Effector memory CD4-positive, alpha-beta T cell (primary cell): ENCODE data around the gene TAF12.
"Not testable (repeated sequence)": the region's sequence is repeated elsewhere in the genome, so short reads cannot be mapped to it uniquely, and the experiment has no call there.

Experiments used
- DNase-seq, 3 donors: peaks; one replicate each; pipeline ENCODE4 v3.0.0-alpha.2; 2020
- H3K27ac ChIP-seq: 2 replicates; pipeline ENCODE4 v1.7.0; 2013; ENCODE audit warnings: mild to moderate bottlenecking, low read length, moderate library complexity; ENCODE audit not compliant: insufficient read depth, poor library complexity, severe bottlenecking
- H3K27me3 ChIP-seq: replicated peaks from 2 replicates; pipeline ENCODE4 v1.7.0; 2013; ENCODE audit warnings: mild to moderate bottlenecking, low read length; ENCODE audit not compliant: insufficient read depth, control insufficient read depth, poor library complexity, severe bottlenecking
- H3K36me3 ChIP-seq: 2 replicates; pipeline ENCODE4 v1.7.0; 2013; ENCODE audit warnings: mild to moderate bottlenecking, low read length, moderate library complexity; ENCODE audit not compliant: control insufficient read depth, insufficient read depth
- H3K4me1 ChIP-seq: 2 replicates; pipeline ENCODE4 v1.7.0; 2013; ENCODE audit warnings: low read length, mild to moderate bottlenecking; ENCODE audit not compliant: control insufficient read depth, insufficient read depth, poor library complexity, severe bottlenecking
- H3K4me3 ChIP-seq: 2 replicates; pipeline ENCODE4 v1.7.0; 2013; ENCODE audit warnings: low read length, low read depth, mild to moderate bottlenecking; ENCODE audit not compliant: insufficient read depth, poor library complexity, severe bottlenecking
- H3K9me3 ChIP-seq: 2 replicates; pipeline ENCODE4 v1.7.0; 2013; ENCODE audit warnings: mild to moderate bottlenecking, low read length, moderate library complexity; ENCODE audit not compliant: control insufficient read depth

Gene TAF12

DNA sequence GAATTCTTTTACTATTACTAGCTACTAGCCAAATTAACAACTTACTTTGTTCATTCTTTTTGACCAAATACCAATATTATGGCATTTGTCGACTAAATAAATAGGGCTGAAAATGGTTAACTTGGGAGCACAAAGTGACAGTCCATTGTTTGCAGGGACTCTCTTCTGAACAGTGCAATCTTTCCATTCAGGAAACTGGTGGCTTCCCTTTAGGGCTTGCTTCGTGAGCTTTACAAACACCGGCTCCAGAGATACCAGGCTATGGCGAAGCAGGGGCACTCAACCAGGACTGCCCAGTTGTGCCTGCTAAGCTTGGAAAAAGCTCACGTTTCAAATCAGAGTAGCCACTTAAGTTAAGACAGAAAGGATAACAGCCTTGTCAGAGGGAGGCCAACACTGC is 38.5 kb downstream of the TAF12 start:
- H3K36me3 ChIP-seq = peaks cover 32% of the 10 kb centered on the region
- H3K27me3 ChIP-seq = no peaks in the 10 kb centered on the region
- no peaks in the 10 kb centered on the region for H3K4me1 ChIP-seq
- DNase-seq = no peak
- H3K27ac ChIP-seq = no peak overlapping the region
- H3K9me3 ChIP-seq = no peaks in the 10 kb centered on the region
- no peak overlapping the region for H3K4me3 ChIP-seq

DNA sequence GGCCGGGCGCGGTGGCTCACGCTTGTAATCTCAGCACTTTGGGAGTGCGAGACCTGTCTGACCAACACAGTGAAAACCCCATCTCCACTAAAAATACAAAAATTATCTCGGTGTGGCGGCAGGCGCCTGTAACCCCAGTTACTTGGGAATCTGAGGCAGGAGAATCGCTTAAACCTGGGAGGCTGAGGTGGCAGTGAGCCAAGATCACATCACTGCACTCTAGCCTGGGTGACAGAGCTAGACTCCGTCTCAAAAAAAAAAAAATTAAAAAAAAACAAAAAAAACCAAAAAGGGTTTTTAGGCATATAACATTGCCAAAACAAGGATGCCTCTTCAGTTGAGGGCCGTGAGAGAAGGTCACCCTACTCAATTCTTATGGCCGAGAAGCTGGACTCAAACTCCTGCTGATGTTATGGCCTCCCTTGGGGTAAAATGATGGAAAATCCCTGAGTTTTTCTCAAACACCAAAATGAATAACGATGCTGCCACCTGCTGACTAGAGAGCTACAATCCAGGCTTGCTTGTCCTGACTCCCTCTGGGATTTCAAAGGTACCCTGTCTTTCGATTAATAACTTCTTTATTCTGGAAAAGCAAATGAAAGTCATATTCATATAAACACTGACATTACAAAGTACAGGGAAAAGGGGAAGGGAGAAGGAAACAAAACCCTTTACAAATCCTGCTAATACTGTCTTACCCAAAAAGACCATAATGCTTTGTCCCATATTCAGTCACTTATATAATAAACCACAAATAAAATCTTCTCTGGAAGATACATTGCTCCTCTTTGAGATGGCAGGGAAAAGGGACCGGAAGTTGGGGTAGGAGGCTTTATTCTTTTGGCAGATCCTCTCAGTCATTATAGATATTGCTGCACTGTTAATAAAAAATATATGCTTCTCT is 40.1 kb downstream of the TAF12 start:
- no peak for DNase-seq
- H3K9me3 ChIP-seq = no peaks in the 10 kb centered on the region
- H3K4me3 ChIP-seq = no peak overlapping the region
- H3K4me1 ChIP-seq = no peaks in the 10 kb centered on the region
- no peaks in the 10 kb centered on the region for H3K27me3 ChIP-seq
- no peak overlapping the region for H3K27ac ChIP-seq
- peaks cover 31% of the 10 kb centered on the region for H3K36me3 ChIP-seq

DNA sequence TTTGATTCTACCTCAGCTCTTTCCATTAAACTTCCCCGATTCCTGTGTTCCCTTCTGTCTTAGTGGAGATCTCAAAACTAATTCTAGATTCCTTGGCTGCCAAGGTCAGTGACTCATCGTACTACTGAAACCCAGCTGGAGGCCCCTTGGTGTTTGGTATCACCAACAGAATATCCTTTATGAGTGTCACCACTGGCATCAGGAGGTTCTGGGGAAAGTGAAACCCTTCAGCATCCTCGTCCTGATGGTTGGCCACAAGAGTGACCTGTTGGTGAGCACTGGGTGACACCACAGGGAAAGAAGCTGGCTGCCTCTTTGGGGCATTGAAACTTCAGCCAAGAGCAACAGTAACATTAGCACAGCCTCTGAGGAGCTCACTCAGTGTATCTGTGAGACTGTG is 41.2 kb downstream of the TAF12 start:
- Histone ChIP-seq H3K27me3 (no peaks in the 10 kb centered on the region), H3K9me3 (no peaks in the 10 kb centered on the region), H3K4me3 (no peak overlapping the region), H3K4me1 (no peaks in the 10 kb centered on the region), H3K36me3 (peaks cover 28% of the 10 kb centered on the region), H3K27ac (no peak overlapping the region)
- DNase-seq = no peak

DNA sequence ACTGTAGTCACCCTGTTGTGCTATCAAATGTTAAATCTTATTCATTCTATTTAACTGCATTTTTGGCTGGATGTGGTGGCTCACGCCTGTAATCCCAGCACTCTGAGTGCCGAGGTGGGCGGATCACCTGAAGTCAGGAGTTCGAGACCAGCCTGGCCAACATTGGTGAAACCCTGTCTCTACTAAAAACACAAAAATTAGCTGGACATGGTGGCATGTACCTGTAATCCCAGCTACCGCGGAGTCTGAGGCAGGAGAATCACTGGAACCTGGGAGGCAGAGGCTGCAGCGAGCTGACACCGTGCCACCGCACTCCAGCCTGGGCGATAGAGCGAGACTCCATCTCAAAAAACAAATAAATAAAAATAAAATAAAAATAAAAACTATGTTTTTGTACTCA is 46.6 kb downstream of the TAF12 start:
- not testable (repeated sequence) for DNase-seq, H3K4me1 ChIP-seq, H3K9me3 ChIP-seq, H3K27ac ChIP-seq, H3K4me3 ChIP-seq, H3K36me3 ChIP-seq, H3K27me3 ChIP-seq

DNA sequence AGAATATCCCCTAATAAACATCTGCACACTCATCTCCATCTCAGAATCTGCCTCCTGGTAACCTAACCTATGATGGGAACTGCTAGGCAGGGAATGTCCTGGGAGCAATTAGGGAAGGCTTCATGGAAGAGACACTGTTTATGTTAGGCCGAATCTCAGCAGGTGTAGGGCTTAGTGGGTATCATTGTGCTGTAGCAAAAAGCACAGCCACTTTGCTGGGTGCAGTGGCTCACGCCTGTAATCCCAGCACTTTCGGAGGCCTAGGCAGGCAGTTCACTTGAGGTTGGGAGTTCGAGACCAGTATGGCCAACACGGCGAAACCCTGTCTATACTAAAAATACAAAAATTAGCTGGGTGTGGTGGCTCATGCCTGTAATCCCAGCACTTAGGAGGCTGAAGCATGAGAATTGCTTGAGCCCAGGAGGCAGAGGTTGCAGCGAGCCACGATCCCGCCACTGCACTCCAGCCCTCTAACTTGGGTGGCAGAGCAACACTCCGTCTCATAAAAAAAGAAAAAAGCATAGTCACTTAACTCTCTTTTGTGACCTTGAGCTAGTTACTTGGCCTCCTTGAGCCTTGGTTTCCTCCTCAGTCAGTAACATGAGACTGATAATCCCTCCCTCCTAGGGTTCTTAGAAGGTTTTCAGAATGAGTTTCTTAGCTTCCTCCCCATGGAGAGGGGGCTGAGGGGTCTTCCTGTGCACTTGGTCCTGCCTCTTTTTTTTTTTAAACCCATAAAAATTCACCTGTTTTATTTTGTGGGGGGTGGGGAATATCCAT is 47.3 kb downstream of the TAF12 start:
- no peaks in the 10 kb centered on the region for H3K36me3 ChIP-seq
- no peak overlapping the region for H3K27ac ChIP-seq

DNA sequence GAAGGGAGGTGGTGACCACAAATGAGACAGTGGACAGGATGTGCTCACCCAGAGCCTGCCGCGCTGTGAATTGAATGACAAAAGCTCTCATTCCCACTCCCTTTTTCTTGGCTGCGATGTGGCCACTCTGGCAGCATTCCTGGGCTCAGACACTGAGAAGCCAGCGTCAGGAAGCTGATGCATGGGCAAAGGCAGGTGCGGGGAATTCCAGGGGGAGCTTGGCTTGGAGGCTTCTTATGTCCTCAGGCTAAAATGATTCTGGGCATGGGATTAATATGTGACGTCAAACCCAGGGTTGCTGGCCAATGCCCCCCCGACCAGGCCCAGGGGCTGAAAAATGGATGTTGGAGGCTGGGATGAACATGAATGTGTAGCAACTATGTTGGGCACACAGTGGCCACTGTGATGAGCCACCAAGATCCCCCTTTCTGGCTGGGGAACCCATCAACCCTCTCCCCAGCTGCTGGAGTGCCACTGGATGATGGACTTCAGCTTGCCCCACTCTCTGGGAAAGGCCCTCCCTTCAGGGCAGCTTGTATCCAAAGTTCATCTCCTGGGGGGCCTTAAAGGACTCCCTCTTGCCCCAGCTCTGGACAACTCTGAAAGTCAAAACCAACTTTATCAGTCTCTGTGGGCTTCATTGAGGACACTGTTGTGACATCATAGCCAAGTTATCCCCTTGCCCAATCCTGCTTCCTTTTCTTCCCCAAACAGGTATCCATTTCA is 48.0 kb downstream of the TAF12 start:
- H3K9me3 ChIP-seq, H3K4me3 ChIP-seq, DNase-seq, H3K4me1 ChIP-seq, H3K36me3 ChIP-seq, H3K27ac ChIP-seq, H3K27me3 ChIP-seq: not testable (repeated sequence)

More for the DNA sequence above, 47.3 kb downstream of the TAF12 start:
- Histone ChIP-seq H3K9me3 (no peaks in the 10 kb centered on the region), H3K4me3 (no peak overlapping the region), H3K4me1 (peaks cover 4% of the 10 kb centered on the region), H3K27me3 (no peaks in the 10 kb centered on the region)
- no peak for DNase-seq

DNA sequence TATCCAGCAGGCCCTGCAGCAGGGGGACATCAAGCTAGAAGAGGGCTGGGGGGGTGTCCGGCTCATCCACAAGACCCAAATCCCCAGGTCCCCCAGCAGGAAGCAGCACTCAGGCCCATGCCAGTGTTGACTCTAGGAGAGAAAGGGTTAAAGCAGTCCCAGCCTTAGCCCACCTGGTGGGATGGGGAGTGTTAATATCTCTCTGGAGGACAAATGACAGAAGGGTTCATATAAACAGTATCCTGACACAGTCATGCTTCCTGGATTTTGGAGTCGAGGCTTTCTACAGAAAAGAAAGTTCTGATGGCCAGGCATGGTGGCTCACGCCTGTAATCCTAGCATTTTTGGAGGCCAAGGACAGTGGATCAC is 48.9 kb downstream of the TAF12 start:
- not testable (repeated sequence) for H3K4me3 ChIP-seq, H3K27ac ChIP-seq

DNA sequence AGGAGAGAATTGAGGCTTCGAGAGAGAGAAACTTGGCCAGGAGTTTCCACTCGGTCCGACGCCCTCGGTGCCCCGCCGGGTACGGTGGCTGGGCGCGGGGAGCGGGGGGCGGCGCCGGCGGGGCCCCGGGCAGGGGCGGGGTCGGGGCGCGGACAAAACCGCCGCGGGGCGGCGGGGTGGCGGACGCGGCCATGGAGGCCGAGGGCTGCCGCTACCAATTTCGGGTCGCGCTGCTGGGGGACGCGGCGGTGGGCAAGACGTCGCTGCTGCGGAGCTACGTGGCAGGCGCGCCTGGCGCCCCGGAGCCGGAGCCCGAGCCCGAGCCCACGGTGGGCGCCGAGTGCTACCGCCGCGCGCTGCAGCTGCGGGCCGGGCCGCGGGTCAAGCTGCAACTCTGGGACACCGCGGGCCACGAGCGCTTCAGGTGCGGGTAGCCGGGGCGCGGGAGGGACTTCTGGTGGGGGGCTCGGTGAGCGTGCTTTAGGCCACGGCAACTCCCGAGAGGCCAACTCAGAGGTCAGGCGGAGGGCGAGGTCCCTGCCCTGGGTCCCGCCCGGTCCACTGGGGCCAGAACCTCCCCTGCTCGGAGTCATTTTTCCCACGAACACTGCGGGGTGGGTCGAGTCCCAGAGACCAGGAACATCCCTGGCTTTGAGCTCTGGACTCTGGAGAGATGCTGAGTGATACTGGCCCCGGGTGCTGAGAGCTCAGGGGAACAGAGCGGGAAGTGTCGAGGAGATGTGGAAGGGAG is 50.4 kb downstream of the TAF12 start:
- H3K36me3 ChIP-seq = no peaks in the 10 kb centered on the region
- peaks cover 4% of the 10 kb centered on the region for H3K4me1 ChIP-seq
- no peaks in the 10 kb centered on the region for H3K9me3 ChIP-seq
- H3K27ac ChIP-seq = no peak overlapping the region
- peak overlapping the region; percentile 35 for H3K4me3 ChIP-seq
- DNase-seq = no peak
- H3K27me3 ChIP-seq = no peaks in the 10 kb centered on the region

More for the DNA sequence above, 48.9 kb downstream of the TAF12 start:
- not testable (repeated sequence) for H3K27me3 ChIP-seq, DNase-seq, H3K36me3 ChIP-seq, H3K4me1 ChIP-seq, H3K9me3 ChIP-seq

DNA sequence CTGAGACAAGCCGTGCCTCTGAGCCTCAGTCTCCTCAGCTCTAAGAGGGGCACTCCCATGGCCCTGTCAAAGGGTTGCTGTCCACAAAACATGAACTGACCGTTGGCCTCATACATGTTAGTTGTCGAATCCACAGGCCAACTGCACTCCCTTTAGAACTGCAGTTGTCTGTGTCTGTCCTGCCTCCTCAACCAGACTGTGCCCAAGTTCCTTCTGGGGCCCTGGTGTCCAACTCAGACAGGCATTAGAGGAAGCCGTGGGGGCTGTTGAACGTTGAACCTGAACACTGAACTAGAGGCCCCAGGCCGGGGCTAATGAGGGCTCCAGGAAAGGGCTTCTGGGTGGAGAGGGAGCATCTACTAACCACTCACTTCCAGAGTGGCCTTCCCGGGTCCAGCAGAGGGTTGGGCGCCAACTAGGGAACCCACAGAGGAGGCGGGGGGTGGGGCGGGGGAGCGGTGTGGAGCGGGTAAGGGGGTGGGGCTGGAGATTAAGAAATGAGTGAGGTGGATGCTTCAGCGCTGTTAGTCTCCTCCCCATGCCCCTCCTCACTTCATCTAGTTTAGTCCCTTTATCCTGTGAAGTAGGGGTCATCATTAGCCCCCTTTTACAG is 51.1 kb downstream of the TAF12 start, which contains the start of gene RAB42:
RAB42 (plus strand) TSS at position 558 of the 613 bp plus-strand sequence. CDS start 247 bp downstream, outside the sequence.
- H3K9me3 ChIP-seq = no peaks in the 10 kb centered on the region
- DNase-seq = no peak
- no peaks in the 10 kb centered on the region for H3K27me3 ChIP-seq
- peak within 1 kb of the TSS; percentile 35 for H3K4me3 ChIP-seq
- no peaks in the 10 kb centered on the region for H3K36me3 ChIP-seq
- H3K27ac ChIP-seq = no peak within 1 kb of the TSS
- H3K4me1 ChIP-seq = peaks cover 4% of the 10 kb centered on the region
